Measurements from ENCODE around the gene IRF2. TPM values are rescaled to one million over a fixed set of nuclear protein-coding genes. Genes with fewer than 3 reads are reported as not detected.
"Not testable (repeated sequence)": the region's sequence is repeated elsewhere in the genome, so short reads cannot be mapped to it uniquely, and the experiment has no call there.

IRF2 gene
- total RNA-seq, 4 donors from 2014 or later, result 23.7 to 36.8 (median 30.4) TPM

DNA sequence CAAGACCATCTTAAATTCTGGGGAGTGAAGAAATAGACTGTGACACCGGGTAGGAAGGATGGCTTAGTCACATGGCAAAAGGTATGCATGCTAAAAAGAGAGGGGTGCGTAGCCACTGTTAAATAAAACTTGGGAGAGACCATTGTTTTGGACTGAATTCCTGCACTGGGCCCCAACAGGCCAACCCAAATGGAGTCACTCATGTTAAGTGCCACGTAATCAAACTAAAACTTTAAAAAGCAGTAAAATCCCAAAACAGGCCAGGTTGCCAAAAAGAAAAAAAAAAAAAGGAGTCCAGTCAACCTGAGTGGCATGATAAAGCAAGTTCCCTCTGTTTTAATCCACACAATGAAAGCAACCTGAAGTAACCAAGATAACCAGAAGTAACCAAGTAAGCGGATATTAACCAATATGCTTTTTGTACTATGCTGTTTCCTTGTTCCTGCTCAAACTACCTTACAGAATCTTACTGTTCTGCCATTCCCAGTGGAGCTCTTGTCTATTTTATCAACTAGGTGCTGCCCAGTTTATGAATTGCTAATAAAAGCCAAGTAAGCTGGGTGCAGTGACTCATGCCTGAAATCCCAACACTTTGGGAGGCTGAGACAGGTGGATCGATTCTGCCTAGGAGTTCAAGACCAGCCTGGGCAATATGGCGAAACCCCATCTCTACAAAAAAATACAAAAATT, 132.0 kb downstream of the IRF2 start:
- Histone ChIP-seq H3K4me3 (no peak overlapping the region), H3K27me3 (no peaks in the 10 kb centered on the region), H3K27ac (peak overlapping the region in 1 of 4 donors; percentile 67), H3K9me3 (peaks cover 0 to 7% (median 0%) of the 10 kb centered on the region in 4 donors), H3K36me3 (no peaks in the 10 kb centered on the region), H3K4me1 (peaks cover 0 to 17% (median 2%) of the 10 kb centered on the region in 4 donors)
- WGBS, 2 donors, result 88 to 93% methylated on average over 6 of the region's 6 CpGs
- no peak for DNase-seq (ENCODE audit: low spot score in 2 of 2)
- TF ChIP-seq POLR2A (IDR thresholded peaks at IDR 0.05) (no peak), EP300 (IDR thresholded peaks at IDR 0.05) (no peak)
- TF ChIP-seq, protein P1, sequence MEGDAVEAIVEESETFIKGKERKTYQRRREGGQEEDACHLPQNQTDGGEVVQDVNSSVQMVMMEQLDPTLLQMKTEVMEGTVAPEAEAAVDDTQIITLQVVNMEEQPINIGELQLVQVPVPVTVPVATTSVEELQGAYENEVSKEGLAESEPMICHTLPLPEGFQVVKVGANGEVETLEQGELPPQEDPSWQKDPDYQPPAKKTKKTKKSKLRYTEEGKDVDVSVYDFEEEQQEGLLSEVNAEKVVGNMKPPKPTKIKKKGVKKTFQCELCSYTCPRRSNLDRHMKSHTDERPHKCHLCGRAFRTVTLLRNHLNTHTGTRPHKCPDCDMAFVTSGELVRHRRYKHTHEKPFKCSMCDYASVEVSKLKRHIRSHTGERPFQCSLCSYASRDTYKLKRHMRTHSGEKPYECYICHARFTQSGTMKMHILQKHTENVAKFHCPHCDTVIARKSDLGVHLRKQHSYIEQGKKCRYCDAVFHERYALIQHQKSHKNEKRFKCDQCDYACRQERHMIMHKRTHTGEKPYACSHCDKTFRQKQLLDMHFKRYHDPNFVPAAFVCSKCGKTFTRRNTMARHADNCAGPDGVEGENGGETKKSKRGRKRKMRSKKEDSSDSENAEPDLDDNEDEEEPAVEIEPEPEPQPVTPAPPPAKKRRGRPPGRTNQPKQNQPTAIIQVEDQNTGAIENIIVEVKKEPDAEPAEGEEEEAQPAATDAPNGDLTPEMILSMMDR (IDR thresholded peaks at IDR 0.05), result no peak

DNA sequence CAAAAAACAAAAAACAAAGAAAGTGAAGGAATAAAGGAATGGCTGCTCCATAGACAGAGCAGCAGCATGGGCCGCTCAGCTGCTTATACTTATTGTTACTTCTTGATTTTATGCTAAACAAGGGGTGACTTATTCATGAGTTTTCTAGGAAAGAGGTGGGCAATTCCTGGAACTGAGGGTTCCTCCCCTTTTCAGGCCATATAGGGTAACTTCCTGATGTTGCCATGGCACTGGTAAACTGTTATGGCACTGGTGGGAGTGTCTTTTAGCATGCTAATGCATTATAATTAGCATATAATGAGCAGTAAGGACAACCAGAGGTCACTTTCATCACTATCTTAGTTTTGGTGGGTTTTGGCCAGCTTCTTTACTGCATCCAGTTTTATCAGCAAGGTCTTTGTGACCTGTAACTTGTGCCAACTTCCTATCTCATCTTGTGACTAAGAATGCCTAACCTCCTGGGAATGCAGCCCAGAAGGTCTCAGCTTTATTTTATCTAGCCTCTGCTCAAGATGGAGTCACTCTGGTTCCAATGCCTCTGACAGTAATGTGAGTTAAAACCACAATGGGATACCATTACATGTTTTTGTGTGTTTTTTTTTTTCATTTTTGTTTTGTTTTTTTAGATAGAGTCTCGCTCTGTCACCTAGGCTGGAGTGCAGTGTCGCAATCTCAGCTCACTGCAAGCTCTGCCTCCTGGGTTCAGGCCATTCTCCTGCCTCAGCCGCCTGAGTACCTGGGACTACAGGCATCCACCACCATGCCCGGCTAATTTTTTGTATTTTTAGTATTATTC, 134.8 kb downstream of the IRF2 start:
- H3K9me3 ChIP-seq; H3K36me3 ChIP-seq; H3K27ac ChIP-seq; H3K4me3 ChIP-seq; H3K27me3 ChIP-seq; DNase-seq (ENCODE audit: low spot score in 2 of 2): not testable (repeated sequence)
- peaks cover 0 to 12% (median 2%) of the 10 kb centered on the region in 4 donors for H3K4me1 ChIP-seq
- 95% methylated on average over 5 of the region's 5 CpGs for WGBS, 2 donors

DNA sequence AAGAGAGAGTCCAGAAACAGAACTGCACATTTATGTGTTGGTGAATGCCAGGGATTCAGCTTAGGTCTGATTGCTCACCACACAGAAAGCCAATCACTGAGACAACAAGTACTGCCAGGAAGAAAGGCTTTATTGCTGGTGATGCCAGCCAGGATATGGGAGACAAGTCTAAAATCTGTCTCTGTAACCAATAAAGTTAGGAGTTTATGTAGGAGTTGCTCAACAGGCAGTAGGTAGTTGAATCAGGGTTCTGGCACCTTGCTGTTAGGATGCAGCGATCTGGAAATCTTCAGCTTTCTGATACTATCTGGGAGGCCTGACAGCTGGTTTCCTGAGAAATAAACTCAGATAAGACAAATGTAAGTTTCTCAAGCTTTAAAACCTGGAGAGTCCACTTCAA, 136.4 kb downstream of the IRF2 start:
- H3K27ac ChIP-seq, result no peak overlapping the region
- H3K9me3 ChIP-seq, result peaks cover 0 to 7% (median 0%) of the 10 kb centered on the region in 4 donors
- H3K4me3 ChIP-seq, result no peak overlapping the region
- no peaks in the 10 kb centered on the region for H3K4me1 ChIP-seq
- H3K27me3 ChIP-seq, result no peaks in the 10 kb centered on the region
- TF ChIP-seq POLR2A (IDR thresholded peaks at IDR 0.05), result no peak
- TF ChIP-seq, protein P1 (IDR thresholded peaks at IDR 0.05), result no peak
- no peak for TF ChIP-seq EP300 (IDR thresholded peaks at IDR 0.05)
- DNase-seq (ENCODE audit: low spot score in 2 of 2), result no peak
- WGBS, 2 donors, result 32 to 43% methylated on average over 1 of the region's 1 CpG
- H3K36me3 ChIP-seq, result no peaks in the 10 kb centered on the region

Small RNA genes within 50 kb of the gene (small RNA-seq; reads per million reads assigned to genes)
- not detected for gene RF00152

Other genes starting within 250 kb of the IRF2 start
- gene CASP3, start 174.9 kb upstream of the IRF2 start, total RNA-seq, result 10 to 100 TPM in 1 of 4 donors, 1 to 10 TPM in 3; 7.6 to 17.7 (median 9.7) TPM
- gene PRIMPOL, start 175.2 kb upstream of the IRF2 start, total RNA-seq, result 10 to 100 TPM; 14.7 to 36.7 (median 21.4) TPM